Activated T-cell treated with anti-CD3 and anti-CD28 coated beads, Interleukin-2, amount 50 U/mL, for 24 hours (primary cell): ENCODE measurements around the gene CCDC12.

ENCODE experiments used
- DNase-seq: peaks from one replicate; pipeline ENCODE4 v3.0.0-alpha.2; 2020
- H3K27ac Mint-ChIP-seq: 2 replicates; pipeline ENCODE4 v1.8.0; 2020; ENCODE audit warnings: mild to moderate bottlenecking, mixed read lengths
- H3K27me3 Mint-ChIP-seq: 2 replicates; pipeline ENCODE4 v1.8.0; 2020; ENCODE audit warnings: mixed read lengths
- H3K36me3 Mint-ChIP-seq: 2 replicates; pipeline ENCODE4 v1.8.0; 2020; ENCODE audit warnings: low read depth, mixed read lengths
- H3K4me1 Mint-ChIP-seq: 2 replicates; pipeline ENCODE4 v1.8.0; 2020; ENCODE audit warnings: low read depth, mixed read lengths
- H3K4me3 Mint-ChIP-seq: 2 replicates; pipeline ENCODE4 v1.8.0; 2020; ENCODE audit warnings: mild to moderate bottlenecking, moderate library complexity, mixed read lengths
- H3K9me3 Mint-ChIP-seq: 2 replicates; pipeline ENCODE4 v1.8.0; 2020; ENCODE audit warnings: mixed read lengths

CCDC12 gene

GRCh38 chr3:46952813-46953212, 23.7 kb downstream of the CCDC12 start:
- no peak overlapping the region for H3K4me3 Mint-ChIP-seq
- DNase-seq, result no peak
- peaks cover 47% of the 10 kb centered on the region for H3K36me3 Mint-ChIP-seq
- peaks cover 89% of the 10 kb centered on the region for H3K4me1 Mint-ChIP-seq
- H3K9me3 Mint-ChIP-seq, result no peaks in the 10 kb centered on the region
- H3K27me3 Mint-ChIP-seq, result no peaks in the 10 kb centered on the region
- H3K27ac Mint-ChIP-seq, result peak overlapping the region; percentile 91

DNA sequence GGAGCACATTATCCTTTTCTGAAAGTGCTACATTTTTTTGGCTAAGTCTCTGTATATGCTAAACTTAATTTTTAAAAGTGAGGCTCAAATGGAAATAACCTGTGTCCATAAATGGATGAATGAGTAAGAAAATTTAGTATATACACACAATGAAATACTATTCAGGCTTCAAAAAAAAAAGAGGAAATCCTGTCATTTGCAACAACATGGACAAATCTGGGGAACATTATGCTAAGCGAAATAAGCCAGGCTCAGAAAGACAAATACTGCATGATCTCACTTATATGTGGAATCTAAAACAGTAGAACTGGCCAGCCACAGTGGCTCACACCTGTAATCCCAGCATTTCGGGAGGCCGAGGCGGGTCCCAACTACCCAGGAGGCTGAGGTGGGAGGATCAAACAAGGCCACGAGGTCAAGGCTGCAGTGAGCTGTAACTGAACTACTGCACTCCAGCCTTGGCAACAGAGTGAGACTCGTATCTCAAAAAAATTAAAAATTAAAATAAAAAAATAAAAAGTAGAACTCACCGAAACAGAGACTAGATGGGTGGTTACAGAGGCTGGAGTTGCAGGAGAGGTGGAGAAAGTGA, 25.8 kb downstream of the CCDC12 start:
- no peak for DNase-seq
- Mint-ChIP-seq H3K9me3 (no peaks in the 10 kb centered on the region), H3K36me3 (peaks cover 60% of the 10 kb centered on the region), H3K4me3 (no peak overlapping the region), H3K4me1 (peaks cover 92% of the 10 kb centered on the region), H3K27ac (no peak overlapping the region), H3K27me3 (no peaks in the 10 kb centered on the region)

DNA sequence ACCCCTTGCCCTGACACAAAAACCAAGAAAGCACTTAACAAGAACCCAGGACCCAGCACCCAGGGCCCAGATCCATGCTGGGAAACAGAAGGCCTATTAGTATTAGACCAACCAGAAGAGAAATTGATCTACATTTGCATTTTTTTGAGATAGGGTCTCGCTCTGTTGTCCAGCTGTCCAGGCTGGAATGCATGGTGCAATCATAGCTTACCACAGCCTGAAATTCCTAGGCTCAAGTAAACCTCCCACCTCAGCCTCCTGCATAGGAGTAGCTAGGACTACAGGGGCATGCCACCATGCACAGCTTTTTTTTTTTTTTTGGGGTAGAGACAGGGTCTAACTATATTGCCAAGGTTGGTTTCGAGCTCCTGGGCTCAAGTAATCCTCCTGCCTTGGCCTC, 26.4 kb downstream of the CCDC12 start:
- Mint-ChIP-seq H3K4me3 (no peak overlapping the region), H3K4me1 (peaks cover 92% of the 10 kb centered on the region), H3K36me3 (peaks cover 60% of the 10 kb centered on the region), H3K27me3 (no peaks in the 10 kb centered on the region), H3K27ac (peak overlapping the region; percentile 81), H3K9me3 (no peaks in the 10 kb centered on the region)
- DNase-seq, result no peak

DNA sequence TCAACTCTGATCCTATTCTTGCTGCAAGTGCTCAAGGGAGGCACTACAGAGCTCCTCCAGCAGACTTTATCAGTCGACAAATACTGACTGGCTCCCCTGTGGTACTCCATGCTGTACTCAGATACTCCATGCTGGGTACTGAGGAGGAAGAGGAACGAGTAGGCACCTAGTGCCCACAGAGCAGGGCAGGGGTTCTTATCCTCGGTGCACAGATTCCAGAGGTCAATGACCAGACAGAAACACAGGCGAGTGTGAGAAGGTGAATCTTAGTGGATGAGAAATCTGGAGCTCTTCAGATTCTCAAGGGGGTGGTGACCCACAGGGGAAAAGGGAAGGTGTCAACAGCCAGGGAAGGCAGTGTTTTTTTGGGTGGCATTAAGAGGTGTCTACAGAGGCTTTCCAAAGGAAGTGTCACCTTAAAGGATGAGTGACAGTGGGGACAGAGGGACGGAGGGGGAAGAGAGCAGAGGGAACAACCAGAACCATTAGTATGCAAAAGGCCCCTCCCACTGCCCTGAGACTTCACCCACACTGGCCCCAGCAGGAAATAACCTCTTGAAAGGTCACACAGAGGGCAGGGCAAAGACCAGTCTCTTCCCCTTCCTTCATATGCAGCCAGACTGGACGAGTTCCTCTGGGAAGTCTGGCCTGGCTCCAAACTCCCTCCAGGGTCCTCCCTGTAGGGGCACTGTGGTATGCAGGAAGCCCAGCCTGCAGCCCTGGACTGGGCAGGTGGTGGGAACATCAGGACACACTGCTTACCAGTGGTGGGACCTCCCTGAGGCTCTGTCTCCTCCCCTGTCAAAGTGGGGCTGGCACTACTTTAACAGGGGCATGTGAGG, 27.5 kb downstream of the CCDC12 start:
- H3K27me3 Mint-ChIP-seq, result no peaks in the 10 kb centered on the region
- peak overlapping the region; percentile 51 for H3K4me3 Mint-ChIP-seq
- peaks cover 59% of the 10 kb centered on the region for H3K36me3 Mint-ChIP-seq
- H3K27ac Mint-ChIP-seq, result peak overlapping the region; percentile 94
- H3K9me3 Mint-ChIP-seq, result no peaks in the 10 kb centered on the region
- DNase-seq, result no peak
- H3K4me1 Mint-ChIP-seq, result peaks cover 90% of the 10 kb centered on the region

- peak; percentile 66 for DNase-seq
- Mint-ChIP-seq H3K9me3 (no peaks in the 10 kb centered on the region), H3K4me3 (peak overlapping the region; percentile 51), H3K27ac (peak overlapping the region; percentile 94), H3K27me3 (no peaks in the 10 kb centered on the region), H3K36me3 (peaks cover 52% of the 10 kb centered on the region), H3K4me1 (peaks cover 89% of the 10 kb centered on the region)
Observed at GRCh38 chr3:46947981-46948791, 28.4 kb downstream of the CCDC12 start.

- H3K27ac Mint-ChIP-seq, result peak overlapping the region; percentile 94
- no peaks in the 10 kb centered on the region for H3K27me3 Mint-ChIP-seq
- DNase-seq, result no peak
- H3K9me3 Mint-ChIP-seq, result no peaks in the 10 kb centered on the region
- peaks cover 56% of the 10 kb centered on the region for H3K36me3 Mint-ChIP-seq
- peaks cover 87% of the 10 kb centered on the region for H3K4me1 Mint-ChIP-seq
- H3K4me3 Mint-ChIP-seq, result peak overlapping the region; percentile 51
Observed at GRCh38 chr3:46947546-46947901, 29.0 kb downstream of the CCDC12 start.

DNA sequence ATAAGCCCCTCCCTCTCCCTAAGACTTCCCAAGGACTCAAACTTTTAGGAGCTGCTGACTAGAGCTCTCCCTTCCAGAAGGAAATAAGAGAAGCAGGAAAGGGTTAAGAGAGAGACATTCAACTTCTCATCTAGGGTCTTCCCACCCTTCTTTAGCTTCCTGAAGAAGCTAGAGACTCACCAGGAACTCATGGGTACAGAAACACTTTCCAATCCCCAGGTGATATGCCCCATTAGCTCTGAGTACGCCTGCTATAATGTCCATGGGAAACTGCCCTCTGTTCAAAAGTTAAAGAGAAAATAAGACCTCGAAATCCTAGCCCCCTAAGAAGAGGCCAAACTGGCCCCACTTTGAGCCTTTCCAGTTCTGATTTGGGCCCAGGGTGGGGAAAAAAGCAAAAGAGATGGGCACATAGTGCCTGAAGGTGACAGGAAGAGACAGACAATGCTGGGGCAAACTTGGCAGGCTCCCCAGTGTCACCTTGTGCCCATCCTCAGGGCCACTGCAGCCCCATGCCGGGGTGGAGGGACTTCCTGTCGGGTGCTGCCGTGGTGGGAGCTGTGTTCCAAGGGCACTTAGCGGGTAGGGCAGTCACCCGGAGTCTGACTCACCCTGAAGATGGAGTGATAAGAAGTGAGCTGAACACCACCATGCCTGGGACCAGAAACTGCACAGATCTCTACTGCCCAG, 29.5 kb downstream of the CCDC12 start:
- peak overlapping the region; percentile 94 for H3K27ac Mint-ChIP-seq
- peak; percentile 59 for DNase-seq
- H3K4me3 Mint-ChIP-seq, result peak overlapping the region; percentile 51
- peaks cover 57% of the 10 kb centered on the region for H3K36me3 Mint-ChIP-seq
- H3K9me3 Mint-ChIP-seq, result no peaks in the 10 kb centered on the region
- no peaks in the 10 kb centered on the region for H3K27me3 Mint-ChIP-seq
- H3K4me1 Mint-ChIP-seq, result peaks cover 83% of the 10 kb centered on the region

GRCh38 chr3:46946416-46946815, 30.1 kb downstream of the CCDC12 start:
- H3K27ac Mint-ChIP-seq, result peak overlapping the region; percentile 94
- peaks cover 59% of the 10 kb centered on the region for H3K36me3 Mint-ChIP-seq
- H3K9me3 Mint-ChIP-seq, result no peaks in the 10 kb centered on the region
- H3K27me3 Mint-ChIP-seq, result no peaks in the 10 kb centered on the region
- H3K4me3 Mint-ChIP-seq, result no peak overlapping the region
- no peak for DNase-seq
- peaks cover 80% of the 10 kb centered on the region for H3K4me1 Mint-ChIP-seq

DNA sequence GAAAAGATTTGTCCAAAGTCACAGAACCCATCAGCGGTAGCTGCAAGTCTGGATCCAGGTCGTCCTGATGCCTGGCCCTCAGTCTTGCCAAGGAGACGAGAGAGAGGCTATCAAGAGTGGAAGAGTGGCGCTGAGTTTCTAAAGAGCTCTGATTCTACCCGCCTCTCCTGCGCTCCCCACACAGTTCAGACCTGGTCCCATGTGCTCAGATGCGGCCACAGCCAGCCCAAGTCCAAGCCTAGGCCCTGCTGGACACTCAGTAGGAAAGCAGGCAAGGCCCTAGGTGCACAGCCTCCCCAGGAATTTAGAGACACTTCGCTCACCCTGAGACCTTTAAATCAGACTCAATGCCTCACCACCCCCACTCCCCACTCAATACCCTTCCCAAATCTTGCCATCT, 32.4 kb downstream of the CCDC12 start:
- Mint-ChIP-seq H3K4me3 (no peak overlapping the region), H3K9me3 (no peaks in the 10 kb centered on the region), H3K27ac (peak overlapping the region; percentile 57), H3K36me3 (peaks cover 77% of the 10 kb centered on the region), H3K27me3 (no peaks in the 10 kb centered on the region), H3K4me1 (peaks cover 74% of the 10 kb centered on the region)
- no peak for DNase-seq

GRCh38 chr3:46943237-46944187, 33.0 kb downstream of the CCDC12 start:
- peaks cover 80% of the 10 kb centered on the region for H3K36me3 Mint-ChIP-seq
- no peaks in the 10 kb centered on the region for H3K27me3 Mint-ChIP-seq
- H3K9me3 Mint-ChIP-seq, result no peaks in the 10 kb centered on the region
- peak overlapping the region; percentile 16 for H3K27ac Mint-ChIP-seq
- H3K4me3 Mint-ChIP-seq, result no peak overlapping the region
- H3K4me1 Mint-ChIP-seq, result peaks cover 69% of the 10 kb centered on the region
- no peak for DNase-seq

DNA sequence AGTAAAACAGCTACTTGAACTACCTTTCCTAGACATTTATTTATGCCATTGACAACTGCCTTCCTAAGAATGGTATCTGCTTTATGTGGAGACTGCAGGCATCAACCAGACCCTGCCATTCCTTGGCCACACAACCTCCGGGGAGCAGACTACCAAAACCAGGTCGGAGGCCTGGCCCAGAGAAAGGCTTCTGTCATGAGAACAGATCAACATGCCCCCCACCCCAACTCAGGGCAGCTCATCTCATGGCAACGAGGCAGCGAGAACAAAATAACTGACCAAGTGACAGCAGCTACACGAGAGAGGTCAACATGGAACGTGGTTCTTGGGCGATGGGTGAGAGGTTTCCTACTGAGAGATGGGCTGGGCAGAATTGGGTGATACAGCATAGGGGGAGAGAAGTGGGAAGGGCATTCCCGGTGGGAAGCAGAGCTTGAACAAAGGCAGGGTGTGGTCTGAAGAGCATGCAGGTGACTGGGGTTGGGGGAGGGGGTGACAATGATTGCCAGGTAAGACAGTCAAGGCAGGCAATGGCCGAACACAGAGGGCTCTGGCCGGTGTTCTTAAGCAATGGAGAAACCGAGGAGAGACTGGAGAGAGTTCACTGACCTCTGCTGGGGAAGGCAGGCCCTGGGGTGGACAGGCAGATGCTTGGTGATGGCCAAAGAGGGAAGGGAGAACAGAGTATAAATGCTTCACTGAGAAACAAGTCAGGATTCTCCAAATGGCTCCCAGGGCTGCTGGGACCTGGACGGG, 33.9 kb downstream of the CCDC12 start:
- H3K4me1 Mint-ChIP-seq, result peaks cover 65% of the 10 kb centered on the region
- H3K9me3 Mint-ChIP-seq, result no peaks in the 10 kb centered on the region
- peak overlapping the region; percentile 7 for H3K27ac Mint-ChIP-seq
- H3K36me3 Mint-ChIP-seq, result peaks cover 86% of the 10 kb centered on the region
- no peak overlapping the region for H3K4me3 Mint-ChIP-seq
- H3K27me3 Mint-ChIP-seq, result no peaks in the 10 kb centered on the region
- DNase-seq, result no peak

DNA sequence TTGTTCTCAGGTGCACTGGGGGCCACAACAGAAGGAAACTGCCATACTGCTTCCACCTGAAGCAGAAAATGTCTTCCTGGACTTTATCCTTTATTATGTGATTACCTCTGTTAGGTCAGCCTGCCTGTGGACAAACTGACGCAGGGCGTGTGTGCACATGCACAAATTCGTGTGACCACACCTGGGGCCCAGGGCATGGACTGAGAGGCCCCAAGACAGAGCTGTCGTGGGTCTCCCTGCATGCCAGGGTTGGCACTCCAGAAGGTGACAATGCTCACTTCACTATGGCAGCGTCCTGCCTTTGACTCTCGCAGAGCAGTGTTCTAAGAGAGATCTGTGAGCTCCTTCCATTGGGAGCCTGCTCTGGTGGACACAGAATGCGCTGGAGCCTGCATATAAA, 34.5 kb downstream of the CCDC12 start:
- H3K36me3 Mint-ChIP-seq, result peaks cover 86% of the 10 kb centered on the region
- no peaks in the 10 kb centered on the region for H3K9me3 Mint-ChIP-seq
- peaks cover 59% of the 10 kb centered on the region for H3K4me1 Mint-ChIP-seq
- no peaks in the 10 kb centered on the region for H3K27me3 Mint-ChIP-seq
- DNase-seq, result no peak
- H3K27ac Mint-ChIP-seq, result peak overlapping the region; percentile 69
- no peak overlapping the region for H3K4me3 Mint-ChIP-seq
